SK-N-MC (cell line): Measurements from ENCODE around the gene ADAMTS7.

Experiments used
- EZH2 ChIP-seq: fragments of 200-600 bp; sonication (generic); IDR thresholded peaks from one replicate; pipeline ENCODE4 v1.6.1; 2017; ENCODE audit warnings: antibody characterized with exemption
- POLR2AphosphoS5 ChIP-seq: IDR thresholded peaks from 2 replicates; pipeline ENCODE4 v1.6.1; 2012; ENCODE audit warnings: mild to moderate bottlenecking, low read depth, low read length, borderline replicate concordance

DNA sequence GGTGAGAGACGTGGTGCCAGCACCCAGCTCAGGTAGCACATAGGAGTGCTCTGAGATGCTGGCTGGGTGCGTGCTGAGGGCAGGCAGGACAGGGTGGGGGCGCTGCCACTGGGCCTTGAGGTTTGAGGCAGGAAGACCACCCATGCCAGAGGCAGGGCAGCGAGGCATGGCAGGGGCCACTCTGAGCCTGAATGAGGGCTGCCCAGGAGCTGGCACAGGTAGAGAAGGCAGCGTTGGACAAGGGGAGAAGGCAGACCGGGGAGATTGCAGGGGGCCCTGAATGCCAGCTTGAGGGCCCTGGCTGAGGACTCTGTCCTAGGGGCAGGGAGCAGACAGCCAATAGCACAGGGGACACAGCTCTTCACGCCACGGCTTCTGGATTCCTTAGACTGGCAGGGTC lies 50.2 kb downstream of the ADAMTS7 start:
- no peak for TF ChIP-seq POLR2AphosphoS5
- no peak for TF ChIP-seq EZH2
